GM23338 (cell line): ENCODE measurements around the gene COPZ2. TPM values are rescaled to one million over a fixed set of nuclear protein-coding genes. Genes with fewer than 3 reads are reported as not detected.
A peak's percentile ranks its signal among the peaks of the same experiment; 100 is the strongest.

ENCODE experiments used
- ATAC-seq: fragments of 200-7000 bp; cut with Tn5 transposase; 3 replicates; pipeline ENCODE4 v1.9.1; 2020
- DNase-seq: peaks from one replicate; pipeline ENCODE4 v3.0.0-alpha.2; 2015; ENCODE audit warnings: low spot score
- H2AFZ ChIP-seq: fragments of 200-600 bp; sonication (generic); 2 replicates; pipeline ENCODE4 v1.8.0; 2016; ENCODE audit warnings: antibody characterized with exemption, mild to moderate bottlenecking, moderate library complexity
- H3F3A ChIP-seq: fragments of 200-600 bp; sonication (generic); replicated peaks from 2 replicates; pipeline ENCODE4 v1.8.0; 2017; ENCODE audit warnings: antibody characterized with exemption, mixed run types, low read depth
- H3K27ac ChIP-seq: fragments of 200-600 bp; sonication (generic); 2 replicates; pipeline ENCODE4 v1.6.1; 2016; ENCODE audit warnings: low read depth
- H3K27me3 ChIP-seq: fragments of 200-600 bp; sonication (generic); 2 replicates; pipeline ENCODE4 v1.8.0; 2016; ENCODE audit warnings: mild to moderate bottlenecking, mixed run types, moderate library complexity; ENCODE audit not compliant: insufficient read depth
- H3K36me3 ChIP-seq: fragments of 200-600 bp; sonication (generic); 2 replicates; pipeline ENCODE4 v1.8.0; 2016; ENCODE audit warnings: mild to moderate bottlenecking; ENCODE audit not compliant: insufficient read depth
- H3K4me1 ChIP-seq: fragments of 200-600 bp; sonication (generic); 2 replicates; pipeline ENCODE4 v1.8.0; 2016; ENCODE audit warnings: mild to moderate bottlenecking, moderate library complexity; ENCODE audit not compliant: insufficient read depth
- H3K4me2 ChIP-seq: fragments of 200-600 bp; sonication (generic); 2 replicates; pipeline ENCODE4 v1.7.1; 2017; ENCODE audit warnings: mixed run types
- H3K4me3 ChIP-seq: fragments of 200-600 bp; sonication (generic); 2 replicates; pipeline ENCODE4 v1.6.1; 2016; ENCODE audit warnings: mixed run types
- H3K79me2 ChIP-seq: fragments of 200-600 bp; sonication (generic); replicated peaks from 2 replicates; pipeline ENCODE4 v1.8.0; 2017; ENCODE audit warnings: mild to moderate bottlenecking; ENCODE audit not compliant: insufficient read depth
- H3K9me2 ChIP-seq: fragments of 200-600 bp; sonication (generic); 2 replicates; pipeline ENCODE4 v1.8.0; 2017; ENCODE audit not compliant: insufficient read depth
- H4K20me1 ChIP-seq: fragments of 200-600 bp; sonication (generic); replicated peaks from 2 replicates; pipeline ENCODE4 v1.8.0; 2017; ENCODE audit warnings: mild to moderate bottlenecking; ENCODE audit not compliant: insufficient read depth
- H3K27ac Mint-ChIP-seq: 2 replicates; pipeline ENCODE4 v1.8.0; 2020; ENCODE audit warnings: inconsistent platforms, mild to moderate bottlenecking, moderate library complexity, mixed read lengths
- H3K27me3 Mint-ChIP-seq: 3 replicates; pipeline ENCODE4 v1.8.0; 2022; ENCODE audit warnings: low read depth, mild to moderate bottlenecking, moderate library complexity, mixed read lengths, inconsistent platforms; ENCODE audit not compliant: insufficient read depth, poor library complexity
- H3K36me3 Mint-ChIP-seq: 3 replicates; pipeline ENCODE4 v1.8.0; 2021; ENCODE audit warnings: low read depth, mild to moderate bottlenecking, inconsistent platforms, moderate library complexity, mixed read lengths
- H3K4me1 Mint-ChIP-seq: 3 replicates; pipeline ENCODE4 v1.8.0; 2020; ENCODE audit warnings: mild to moderate bottlenecking, inconsistent platforms, mixed read lengths
- H3K4me3 Mint-ChIP-seq: 3 replicates; pipeline ENCODE4 v1.8.0; 2021; ENCODE audit warnings: moderate library complexity, mild to moderate bottlenecking, inconsistent platforms, mixed read lengths
- H3K9me3 Mint-ChIP-seq: 3 replicates; pipeline ENCODE4 v1.8.0; 2020; ENCODE audit warnings: moderate library complexity, mild to moderate bottlenecking, inconsistent platforms, mixed read lengths
- CREB1 ChIP-seq: fragments of 250-450 bp; sonication (Bioruptor Pico); IDR thresholded peaks from 2 replicates; pipeline ENCODE4 v1.5.0; 2020; ENCODE audit warnings: low read depth, mild to moderate bottlenecking, moderate library complexity
- CTCF ChIP-seq, 2 experiments: fragments of 200-600 bp in 1 of 2; sonication (generic) in 1 of 2; conservative IDR thresholded peaks; 2 replicates each; pipeline versions ENCODE4 v1.5.1 to v1.6.1; 2016 to 2017; ENCODE audit warnings: antibody characterized with exemption in 2 of 2, low read depth in 2 of 2, mild to moderate bottlenecking in 2 of 2, moderate library complexity in 1 of 2
- ETS1 ChIP-seq: IDR thresholded peaks from 2 replicates; pipeline ENCODE4 v1.6.1; 2016; ENCODE audit warnings: antibody characterized with exemption
- EZH2 ChIP-seq: fragments of 200-600 bp; sonication (generic); IDR thresholded peaks from one replicate; pipeline ENCODE4 v1.8.0; 2017; ENCODE audit warnings: antibody characterized with exemption, mild to moderate bottlenecking, low read depth; ENCODE audit not compliant: unreplicated experiment
- EZH2phosphoT487 ChIP-seq: fragments of 200-600 bp; sonication (generic); IDR thresholded peaks from one replicate; pipeline ENCODE4 v1.8.1; 2018; ENCODE audit warnings: antibody characterized with exemption; ENCODE audit not compliant: unreplicated experiment
- JUNB ChIP-seq: IDR thresholded peaks from one replicate; pipeline ENCODE4 v1.6.1; 2016; ENCODE audit warnings: antibody characterized with exemption; ENCODE audit not compliant: unreplicated experiment
- NANOG ChIP-seq: IDR thresholded peaks from 2 replicates; pipeline ENCODE4 v1.6.1; 2016; ENCODE audit warnings: antibody characterized with exemption, borderline replicate concordance
- POLR2AphosphoS5 ChIP-seq: IDR thresholded peaks from 2 replicates; pipeline ENCODE4 v1.6.1; 2016; ENCODE audit warnings: antibody characterized with exemption, low read depth
- REST ChIP-seq: IDR thresholded peaks from one replicate; pipeline ENCODE4 v1.6.1; 2018; ENCODE audit warnings: antibody characterized with exemption; ENCODE audit not compliant: unreplicated experiment
- STAT1 ChIP-seq: IDR thresholded peaks from one replicate; pipeline ENCODE4 v1.6.1; 2016; ENCODE audit warnings: antibody characterized with exemption; ENCODE audit not compliant: unreplicated experiment
- ZNF114 ChIP-seq: fragments of 250-450 bp; sonication (Bioruptor Pico); IDR thresholded peaks from 2 replicates; pipeline ENCODE4 v1.5.0; 2020; ENCODE audit warnings: mild to moderate bottlenecking, moderate library complexity
- ZNF331 ChIP-seq: fragments of 250-450 bp; sonication (Bioruptor Pico); IDR thresholded peaks from 2 replicates; pipeline ENCODE4 v1.5.0; 2020; ENCODE audit warnings: low read depth, mild to moderate bottlenecking, moderate library complexity
- polyA plus RNA-seq: library from polyadenylated mRNA; unstranded; fragments of >200 nt; fragmentation: Nextera tagmentation; extraction: Ambion mirVana; gene quantifications from 2 replicates; pipeline ENCODE4 v1.2.1, GENCODE V29; 2016
- total RNA-seq: library from RNA; depleted of rRNA; stranded (reverse); fragments of >200 nt; shearing (Covaris generic); gene quantifications from 2 replicates; pipeline ENCODE4 v1.2.3, GENCODE V29; 2014

Gene COPZ2
- total and polyA plus RNA-seq, 2 experiments from 2014 or later = not detected

- peak overlapping the region; percentile 99 for H3K27ac ChIP-seq
- no peak overlapping the region for H2AFZ ChIP-seq
- H3K4me2 ChIP-seq = no peak overlapping the region
- Mint-ChIP-seq H3K4me3 (peak overlapping the region; percentile 98; the same call in 2 of the 3 replicates), H3K27ac (peak overlapping the region; percentile 100), H3K9me3 (no peaks in the 10 kb centered on the region), H3K36me3 (peaks cover 84% of the 10 kb centered on the region), H3K27me3 (peaks cover 33% of the 10 kb centered on the region), H3K4me1 (peaks cover 65% of the 10 kb centered on the region)
- no peak for TF ChIP-seq NANOG
- TF ChIP-seq POLR2AphosphoS5 = no peak
- TF ChIP-seq EZH2phosphoT487 = no peak
- TF ChIP-seq CREB1 = no peak
- no peak for TF ChIP-seq EZH2
- TF ChIP-seq CTCF (conservative IDR thresholded peaks at IDR 0.05; ENCODE audit: low read depth in 2 of 2) = no peak
- TF ChIP-seq STAT1 = no peak
- TF ChIP-seq ZNF114 (CRISPR knock-in tag) = no peak
- no peak for TF ChIP-seq ZNF331 (CRISPR knock-in tag)
- no peak for TF ChIP-seq JUNB
- no peaks in the 10 kb centered on the region for H3K9me2 ChIP-seq
- no peaks in the 10 kb centered on the region for H3K27me3 ChIP-seq
- ATAC-seq (no peak), DNase-seq (no peak)
- peaks cover 34% of the 10 kb centered on the region for H3K4me1 ChIP-seq
- peaks cover 53% of the 10 kb centered on the region for H3F3A ChIP-seq
- no peak overlapping the region for H3K4me3 ChIP-seq
- H3K79me2 ChIP-seq = peaks cover 61% of the 10 kb centered on the region
- peaks cover 46% of the 10 kb centered on the region for H3K36me3 ChIP-seq
- H4K20me1 ChIP-seq = peaks cover 30% of the 10 kb centered on the region
Observed at GRCh38 chr17:48057626-48058025, 20.0 kb upstream of the COPZ2 start.

- no peak for DNase-seq
- Mint-ChIP-seq H3K9me3 (no peaks in the 10 kb centered on the region), H3K36me3 (peaks cover 84% of the 10 kb centered on the region), H3K27me3 (peaks cover 34% of the 10 kb centered on the region), H3K27ac (peak overlapping the region; percentile 100), H3K4me1 (peaks cover 73% of the 10 kb centered on the region), H3K4me3 (peak overlapping the region; percentile 98)
- Histone ChIP-seq H3K4me3 (peak overlapping the region; percentile 99), H4K20me1 (peaks cover 28% of the 10 kb centered on the region), H2AFZ (no peak overlapping the region), H3K27ac (peak overlapping the region; percentile 99), H3K79me2 (peaks cover 68% of the 10 kb centered on the region), H3K4me1 (peaks cover 41% of the 10 kb centered on the region), H3K9me2 (no peaks in the 10 kb centered on the region), H3K4me2 (peak overlapping the region; percentile 90), H3K27me3 (no peaks in the 10 kb centered on the region), H3F3A (peaks cover 48% of the 10 kb centered on the region), H3K36me3 (peaks cover 39% of the 10 kb centered on the region)
- no peak for ATAC-seq
- TF ChIP-seq NANOG (no peak), ZNF331 (CRISPR knock-in tag) (no peak), CREB1 (no peak), CTCF (conservative IDR thresholded peaks at IDR 0.05; ENCODE audit: low read depth in 2 of 2) (no peak), STAT1 (no peak), EZH2 (no peak), POLR2AphosphoS5 (no peak; the same call in 1 of the 2 replicates), REST (no peak), ZNF114 (CRISPR knock-in tag) (no peak), ETS1 (no peak), JUNB (no peak)
Observed at GRCh38 chr17:48056879-48057278, 19.3 kb upstream of the COPZ2 start.
